HG03139 (cell line): ENCODE results near the gene DALRD3.
"Not testable (repeated sequence)": the region's sequence is repeated elsewhere in the genome, so short reads cannot be mapped to it uniquely, and the experiment has no call there.

Source experiments
- ATAC-seq: cut with Tn5 transposase; IDR thresholded peaks from one replicate; pipeline ENCODE4 v1.9.1; 2021; ENCODE audit not compliant: unreplicated experiment

The DALRD3 gene

GRCh38 chr3:49021813-49022687, 3.7 kb upstream of the DALRD3 start, which contains the start of gene NDUFAF3:
TSS of gene NDUFAF3 (plus strand) at chr3:49022121. CDS start at chr3:49022145, 24 bp downstream.
- ATAC-seq: peak; percentile 49

GRCh38 chr3:49021213-49021812, 2.9 kb upstream of the DALRD3 start:
- ATAC-seq: peak; percentile 40

GRCh38 chr3:49020330-49021212, 2.2 kb upstream of the DALRD3 start:
- no peak for ATAC-seq

- no peak for ATAC-seq
These were observed 1.6 kb upstream of the DALRD3 start for GRCh38 chr3:49019941-49020329.

- ATAC-seq: no peak
These were observed 277 bp upstream of the DALRD3 start for GRCh38 chr3:49018707-49019006.

GRCh38 chr3:49017229-49017970, 980 bp downstream of the DALRD3 start:
- ATAC-seq: no peak

GRCh38 chr3:49016414-49017228, 1.8 kb downstream of the DALRD3 start:
- no peak for ATAC-seq

GRCh38 chr3:49015765-49016164, 2.6 kb downstream of the DALRD3 start:
- no peak for ATAC-seq

GRCh38 chr3:49015072-49015471, 3.3 kb downstream of the DALRD3 start:
- no peak for ATAC-seq

GRCh38 chr3:49013738-49014660, 4.4 kb downstream of the DALRD3 start:
- no peak for ATAC-seq

GRCh38 chr3:49013113-49013737, 5.2 kb downstream of the DALRD3 start:
- no peak for ATAC-seq

- no peak for ATAC-seq
These were observed 5.9 kb downstream of the DALRD3 start for GRCh38 chr3:49012441-49013017.

GRCh38 chr3:49009396-49009795, 9.0 kb downstream of the DALRD3 start:
- no peak for ATAC-seq

GRCh38 chr3:49008627-49009026, 9.8 kb downstream of the DALRD3 start:
- ATAC-seq: not testable (repeated sequence)

GRCh38 chr3:49007771-49008528, 10.4 kb downstream of the DALRD3 start:
- ATAC-seq: peak; percentile 26

GRCh38 chr3:49007068-49007770, 11.2 kb downstream of the DALRD3 start, which contains the start of gene WDR6:
TSS of gene WDR6 (plus strand) at chr3:49007391. CDS start at chr3:49007432, 41 bp downstream.
- ATAC-seq: peak; percentile 84
